Muscle layer of colon (tissue), 2 donors: ENCODE measurements around the gene SCGN.

Experiments
- H3K27ac ChIP-seq: one replicate; pipeline ENCODE4 v1.7.0; 2013; ENCODE audit warnings: low read depth, mild to moderate bottlenecking, low read length, moderate library complexity
- H3K27me3 ChIP-seq, 2 donors: one replicate each; pipeline ENCODE4 v1.7.0; 2013; ENCODE audit warnings: low read length in 2 of 2, mild to moderate bottlenecking in 2 of 2; ENCODE audit not compliant: insufficient read depth in 2 of 2, control insufficient read depth in 1 of 2
- H3K36me3 ChIP-seq: one replicate; pipeline ENCODE4 v1.7.0; 2013; ENCODE audit warnings: mild to moderate bottlenecking, low read length; ENCODE audit not compliant: insufficient read depth
- H3K4me1 ChIP-seq: one replicate; pipeline ENCODE4 v1.7.0; 2013; ENCODE audit warnings: mild to moderate bottlenecking, low read length; ENCODE audit not compliant: insufficient read depth
- H3K4me3 ChIP-seq, 2 donors: one replicate each; pipeline ENCODE4 v1.7.0; 2013; ENCODE audit warnings: low read length in 2 of 2, low read depth in 1 of 2, mild to moderate bottlenecking in 1 of 2, moderate library complexity in 1 of 2
- H3K9ac ChIP-seq: one replicate; pipeline ENCODE4 v1.7.0; 2013; ENCODE audit warnings: low read length
- H3K9me3 ChIP-seq: one replicate; pipeline ENCODE4 v1.7.0; 2013; ENCODE audit warnings: mild to moderate bottlenecking, low read length
- donor health status: abdominal sarcoma.
- donor health status: Adenocarcinoma of cecum.

The SCGN gene

DNA sequence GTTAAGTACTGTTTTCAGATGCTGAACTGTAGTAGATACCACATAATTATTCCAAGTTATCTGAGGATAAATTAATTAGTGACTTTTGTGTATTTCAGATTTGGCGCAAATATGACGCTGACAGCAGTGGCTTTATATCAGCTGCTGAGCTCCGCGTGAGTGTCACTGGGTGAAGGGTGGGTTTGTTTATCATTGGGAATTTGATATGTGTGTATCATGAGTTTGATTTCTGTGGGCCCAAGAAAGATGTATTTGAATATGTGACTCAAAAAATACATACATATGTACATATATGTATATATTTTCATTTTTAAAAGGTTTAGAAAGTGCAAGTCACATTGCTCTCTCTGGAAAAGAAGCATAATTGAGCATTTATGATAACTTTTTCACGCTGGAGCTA is 17.4 kb downstream of the SCGN start:
- Histone ChIP-seq H3K27ac (no peak overlapping the region), H3K9me3 (no peaks in the 10 kb centered on the region), H3K4me3 (no peak overlapping the region), H3K27me3 (no peaks in the 10 kb centered on the region), H3K36me3 (no peaks in the 10 kb centered on the region), H3K9ac (no peak overlapping the region), H3K4me1 (no peaks in the 10 kb centered on the region)

DNA sequence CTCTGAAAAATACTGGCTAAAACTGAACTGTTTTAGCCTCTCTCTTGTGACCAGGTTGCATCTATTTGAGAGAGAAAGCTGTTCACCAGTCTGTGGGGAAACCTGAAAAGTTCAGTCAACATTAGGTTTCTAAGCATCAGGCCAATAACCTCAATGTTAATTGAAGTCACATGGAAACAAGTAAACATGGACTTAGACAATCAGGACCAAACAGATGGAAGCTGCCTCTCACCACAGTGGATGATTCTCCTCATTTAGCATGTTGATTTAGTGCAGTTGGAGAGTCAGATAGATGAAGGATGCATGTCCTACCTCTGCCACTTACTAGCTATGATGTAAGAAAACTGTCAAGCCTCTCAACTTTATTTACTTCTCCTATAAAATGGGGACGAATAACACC is 18.2 kb downstream of the SCGN start:
- no peaks in the 10 kb centered on the region for H3K36me3 ChIP-seq
- no peak overlapping the region for H3K27ac ChIP-seq
- no peaks in the 10 kb centered on the region for H3K27me3 ChIP-seq
- no peaks in the 10 kb centered on the region for H3K4me1 ChIP-seq
- H3K9me3 ChIP-seq: no peaks in the 10 kb centered on the region
- H3K9ac ChIP-seq: no peak overlapping the region
- H3K4me3 ChIP-seq: no peak overlapping the region

DNA sequence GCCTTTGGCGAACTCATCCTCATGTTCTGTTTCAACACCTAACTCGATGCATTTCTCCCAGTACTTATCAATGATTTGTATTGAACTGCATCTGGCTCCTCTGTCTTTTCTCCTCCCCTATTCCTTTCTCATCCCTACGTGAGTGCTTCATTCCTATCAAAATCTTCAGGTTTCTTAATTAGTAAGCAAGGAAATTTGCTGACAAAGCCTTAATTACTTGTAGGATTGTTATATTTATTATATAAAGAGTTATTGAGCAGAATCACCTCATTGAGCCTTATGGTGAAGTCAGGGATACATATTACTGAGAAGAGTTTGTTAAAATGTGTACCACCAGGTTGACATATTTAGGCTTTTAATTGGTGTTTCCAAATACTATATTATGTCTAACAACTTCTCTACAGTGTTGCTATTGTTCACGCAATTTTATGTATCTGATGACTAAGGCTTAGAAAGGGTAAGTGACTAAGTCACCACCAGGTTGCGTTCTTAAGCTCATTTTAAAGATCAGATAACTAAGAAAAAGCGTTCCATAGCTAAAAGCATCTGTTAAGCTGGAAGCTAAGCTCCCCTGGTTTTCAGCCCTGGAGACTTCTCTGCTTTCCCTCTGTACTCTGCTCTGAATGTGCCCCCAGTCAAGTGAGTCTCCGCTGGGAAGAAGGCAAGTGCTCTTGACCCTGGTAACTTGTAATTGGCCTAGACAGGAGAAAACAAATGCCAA is 18.9 kb downstream of the SCGN start:
- Histone ChIP-seq H3K27me3 (no peaks in the 10 kb centered on the region), H3K9me3 (no peaks in the 10 kb centered on the region), H3K36me3 (no peaks in the 10 kb centered on the region), H3K27ac (no peak overlapping the region), H3K9ac (no peak overlapping the region), H3K4me3 (no peak overlapping the region), H3K4me1 (no peaks in the 10 kb centered on the region)

DNA sequence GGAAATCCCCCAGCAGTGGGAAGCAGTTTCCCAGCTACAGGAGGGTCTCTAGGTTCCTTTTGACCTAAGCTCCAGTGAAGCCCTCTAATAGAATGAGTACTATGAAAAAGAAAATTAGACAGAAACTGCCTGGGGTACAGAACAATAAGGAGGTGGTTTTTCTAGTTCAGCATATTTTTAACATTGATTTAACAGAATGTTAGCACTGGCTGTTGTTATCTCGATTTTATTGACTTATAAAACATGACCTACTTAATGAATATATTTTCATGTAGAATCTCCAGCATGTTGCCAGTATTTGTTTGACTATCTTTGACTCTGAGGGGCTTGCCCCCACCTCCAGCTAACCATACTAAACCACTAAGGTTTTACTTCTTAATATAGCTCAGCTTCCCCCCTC is 19.6 kb downstream of the SCGN start:
- Histone ChIP-seq H3K4me1 (no peaks in the 10 kb centered on the region), H3K27me3 (no peaks in the 10 kb centered on the region), H3K27ac (no peak overlapping the region), H3K9me3 (no peaks in the 10 kb centered on the region), H3K4me3 (no peak overlapping the region), H3K9ac (no peak overlapping the region), H3K36me3 (no peaks in the 10 kb centered on the region)

DNA sequence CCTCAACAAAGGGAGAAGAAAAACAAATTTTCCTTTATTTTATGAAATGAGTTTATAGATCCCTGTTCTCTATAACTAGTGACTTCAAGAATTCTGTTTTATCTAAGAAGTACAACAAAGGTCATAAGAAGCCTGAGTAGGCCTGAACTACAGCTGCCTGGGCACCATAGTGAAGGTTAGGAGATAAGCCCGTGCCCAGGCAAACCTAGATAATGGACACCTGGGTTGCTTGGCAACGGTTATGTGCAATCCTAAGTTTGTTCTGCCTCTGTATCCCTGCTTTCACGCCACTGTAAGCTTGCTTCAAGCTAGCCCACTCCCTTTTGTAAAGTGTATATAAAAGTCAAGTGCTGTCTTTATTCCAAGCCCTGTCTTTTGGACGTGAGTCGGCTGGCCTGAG is 23.2 kb downstream of the SCGN start:
- no peaks in the 10 kb centered on the region for H3K4me1 ChIP-seq
- no peak overlapping the region for H3K9ac ChIP-seq
- no peaks in the 10 kb centered on the region for H3K36me3 ChIP-seq
- no peaks in the 10 kb centered on the region for H3K9me3 ChIP-seq
- H3K4me3 ChIP-seq: no peak overlapping the region
- H3K27me3 ChIP-seq: no peaks in the 10 kb centered on the region
- no peak overlapping the region for H3K27ac ChIP-seq

DNA sequence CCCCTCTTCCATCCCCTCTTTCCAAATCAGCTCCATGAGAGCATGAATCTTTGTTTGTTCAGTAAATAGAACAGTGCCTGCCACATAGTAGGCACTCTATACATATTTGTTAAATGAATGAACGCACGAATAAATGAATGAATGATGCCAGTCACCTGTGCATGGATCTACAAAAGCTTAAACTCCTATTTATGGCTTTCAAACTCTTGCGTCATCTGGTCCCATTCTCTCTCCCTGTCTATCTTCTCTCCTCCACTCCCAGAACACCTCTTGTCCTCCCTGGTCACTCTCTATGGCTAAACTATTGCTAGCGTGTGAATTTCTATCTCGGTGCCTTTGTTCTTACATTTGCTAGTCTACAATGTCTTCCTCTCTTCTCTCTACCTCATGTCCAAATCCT is 24.8 kb downstream of the SCGN start:
- Histone ChIP-seq H3K4me1 (no peaks in the 10 kb centered on the region), H3K27ac (no peak overlapping the region), H3K9me3 (no peaks in the 10 kb centered on the region), H3K9ac (no peak overlapping the region), H3K36me3 (no peaks in the 10 kb centered on the region), H3K27me3 (no peaks in the 10 kb centered on the region), H3K4me3 (no peak overlapping the region)

DNA sequence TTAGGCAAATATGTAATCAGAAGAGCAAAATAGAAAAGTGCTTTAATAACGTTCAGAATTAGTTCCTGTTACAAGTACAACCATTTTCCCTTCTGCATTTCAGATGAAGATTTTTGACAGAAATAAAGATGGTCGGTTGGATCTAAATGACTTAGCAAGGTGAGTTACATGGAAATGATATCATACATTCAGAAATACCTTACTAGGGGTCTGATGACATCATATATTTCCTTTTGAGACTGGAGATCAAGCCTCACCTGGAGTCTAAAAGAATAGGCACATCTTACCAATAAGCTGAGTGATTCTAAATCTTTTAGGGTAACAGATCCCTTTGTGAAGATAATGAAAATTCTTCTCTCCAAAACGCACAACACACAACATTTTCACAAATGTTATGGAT is 29.8 kb downstream of the SCGN start:
- Histone ChIP-seq H3K36me3 (no peaks in the 10 kb centered on the region), H3K4me3 (no peak overlapping the region), H3K4me1 (no peaks in the 10 kb centered on the region), H3K27ac (no peak overlapping the region), H3K9me3 (no peaks in the 10 kb centered on the region), H3K27me3 (no peaks in the 10 kb centered on the region), H3K9ac (no peak overlapping the region)

DNA sequence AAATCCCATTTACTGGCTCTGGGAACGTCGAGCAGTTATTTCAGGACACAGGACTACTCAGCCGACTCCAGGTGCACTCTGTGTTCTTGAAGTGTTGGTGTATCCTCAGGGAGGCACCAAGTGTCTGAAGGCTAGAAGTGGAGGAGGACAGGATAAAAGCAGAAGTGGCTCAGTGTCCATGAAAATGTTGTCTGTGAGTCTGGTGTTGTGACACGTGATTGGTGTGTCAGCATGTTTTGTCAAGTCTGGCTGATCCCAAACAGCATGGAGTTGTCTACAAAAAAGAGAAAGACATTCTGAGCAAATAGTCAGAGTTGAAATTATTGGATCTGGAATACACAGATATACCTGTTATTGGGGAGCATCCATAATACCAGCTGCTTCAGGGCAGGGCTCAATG is 30.3 kb downstream of the SCGN start:
- Histone ChIP-seq H3K27me3 (no peaks in the 10 kb centered on the region), H3K9me3 (no peaks in the 10 kb centered on the region), H3K4me1 (no peaks in the 10 kb centered on the region), H3K27ac (no peak overlapping the region), H3K4me3 (no peak overlapping the region), H3K36me3 (no peaks in the 10 kb centered on the region), H3K9ac (no peak overlapping the region)

DNA sequence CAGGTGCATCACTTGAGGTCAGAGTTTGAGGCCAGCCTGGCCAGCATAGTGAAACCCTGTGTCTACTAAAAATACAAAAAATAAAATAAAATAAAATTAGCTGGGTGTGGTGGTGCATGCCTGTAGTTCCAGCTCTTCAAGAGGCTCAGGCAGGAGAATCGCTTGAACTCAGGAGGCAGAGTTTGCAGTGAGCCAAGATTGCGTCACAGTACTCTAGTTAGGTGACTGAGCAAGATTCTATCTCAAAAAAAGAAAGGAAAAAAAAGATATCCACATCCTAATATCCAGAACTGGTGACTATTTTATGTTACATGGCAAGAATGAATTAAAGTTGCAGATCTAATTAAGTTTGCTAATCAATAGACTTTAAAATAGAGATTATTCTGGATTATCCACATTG is 32.5 kb downstream of the SCGN start:
- H3K27me3 ChIP-seq: no peaks in the 10 kb centered on the region
- H3K27ac ChIP-seq: no peak overlapping the region
- no peaks in the 10 kb centered on the region for H3K9me3 ChIP-seq
- H3K4me3 ChIP-seq: no peak overlapping the region
- H3K36me3 ChIP-seq: no peaks in the 10 kb centered on the region
- no peaks in the 10 kb centered on the region for H3K4me1 ChIP-seq
- H3K9ac ChIP-seq: no peak overlapping the region

DNA sequence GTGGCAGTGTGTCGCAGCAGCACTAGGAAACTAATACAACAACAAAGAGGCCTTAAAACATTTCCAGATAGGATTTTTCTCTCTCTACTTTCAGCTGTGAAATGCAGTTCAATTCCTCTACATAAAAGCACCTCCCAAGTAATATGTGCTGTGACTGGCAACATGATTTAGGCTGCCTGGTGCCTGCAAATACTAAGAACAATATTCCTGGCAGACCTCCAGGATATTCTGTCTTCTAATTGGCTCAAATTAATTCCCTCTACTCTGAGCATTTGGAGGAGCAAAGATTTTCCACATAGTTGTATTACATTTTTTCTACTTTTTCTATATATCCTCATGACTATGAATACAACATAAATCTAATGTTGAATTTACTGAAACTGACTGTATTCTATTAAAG is 33.2 kb downstream of the SCGN start:
- Histone ChIP-seq H3K27ac (no peak overlapping the region), H3K4me3 (no peak overlapping the region), H3K9me3 (no peaks in the 10 kb centered on the region), H3K27me3 (no peaks in the 10 kb centered on the region), H3K9ac (no peak overlapping the region), H3K4me1 (no peaks in the 10 kb centered on the region), H3K36me3 (no peaks in the 10 kb centered on the region)

DNA sequence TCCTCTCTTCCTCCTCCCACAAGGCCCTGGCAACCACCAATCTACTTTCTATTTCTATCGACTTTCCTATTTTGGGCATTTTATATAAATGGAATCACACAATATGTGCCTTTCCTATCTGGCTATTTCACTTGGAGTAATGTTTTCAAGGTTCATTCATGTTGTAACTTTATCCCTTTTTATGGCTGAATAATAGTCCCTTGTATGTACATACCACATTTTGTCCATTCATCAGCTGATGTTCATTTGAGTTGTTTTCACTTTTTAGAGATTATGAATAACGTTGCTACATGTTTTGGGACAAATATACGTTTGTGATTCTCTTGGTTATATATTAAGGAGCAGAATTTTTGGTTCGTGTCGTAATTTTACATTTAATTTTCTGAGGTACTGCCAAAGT is 33.9 kb downstream of the SCGN start:
- Histone ChIP-seq H3K4me3 (no peak overlapping the region), H3K27me3 (no peaks in the 10 kb centered on the region), H3K27ac (no peak overlapping the region), H3K9ac (no peak overlapping the region), H3K36me3 (no peaks in the 10 kb centered on the region), H3K9me3 (no peaks in the 10 kb centered on the region), H3K4me1 (no peaks in the 10 kb centered on the region)

DNA sequence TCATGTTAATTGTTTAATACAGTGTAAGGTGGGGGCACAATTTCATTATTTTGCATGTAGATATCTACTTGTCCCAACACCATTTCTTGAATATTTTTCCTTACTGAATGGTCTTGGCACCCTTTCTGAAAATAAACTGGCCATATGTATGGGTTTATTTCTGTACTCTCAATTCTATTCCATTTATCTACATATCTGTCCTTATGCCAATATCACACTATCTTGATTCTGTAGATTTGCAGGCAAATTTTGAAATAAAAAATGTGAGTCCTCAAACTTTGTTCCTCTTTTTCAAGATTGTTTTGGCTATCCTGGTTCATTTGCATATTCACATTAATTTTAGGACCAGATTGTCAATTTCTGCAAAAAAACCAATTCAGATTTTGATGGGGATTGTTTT is 34.8 kb downstream of the SCGN start:
- H3K36me3 ChIP-seq: no peaks in the 10 kb centered on the region
- H3K4me1 ChIP-seq: no peaks in the 10 kb centered on the region
- no peak overlapping the region for H3K9ac ChIP-seq
- no peaks in the 10 kb centered on the region for H3K9me3 ChIP-seq
- no peaks in the 10 kb centered on the region for H3K27me3 ChIP-seq
- no peak overlapping the region for H3K4me3 ChIP-seq
- no peak overlapping the region for H3K27ac ChIP-seq
